Peyer's patch (tissue), 4 donors: ENCODE data around the gene ITFG2. TPM values are rescaled to one million over a fixed set of nuclear protein-coding genes. Genes with fewer than 3 reads are reported as not detected.

Source experiments
- DNase-seq, 3 donors: peaks; one replicate each; pipeline ENCODE4 v3.0.0-alpha.2; 2017 to 2019
- H3K27ac ChIP-seq, 4 donors: fragments of 200-600 bp; sonication (generic); one replicate each; pipeline ENCODE4 v1.5.1; 2016 to 2019
- H3K27me3 ChIP-seq, 2 donors: fragments of 200-600 bp; sonication (generic); one replicate each; pipeline ENCODE4 v1.5.1; 2019
- H3K36me3 ChIP-seq, 3 donors: fragments of 200-600 bp; sonication (generic); one replicate each; pipeline ENCODE4 v1.5.1; 2016 to 2019
- H3K4me1 ChIP-seq, 4 donors: fragments of 200-600 bp; sonication (generic); one replicate each; pipeline ENCODE4 v1.5.1; 2016 to 2019
- H3K4me3 ChIP-seq, 4 donors: fragments of 200-600 bp; sonication (generic); 1 replicate in 3 of 4; 2 replicates in 1 of 4; pipeline ENCODE4 v1.5.1; 2016 to 2019; ENCODE audit warnings: mild to moderate bottlenecking in 1 of 4
- H3K9me3 ChIP-seq, 4 donors: fragments of 200-600 bp; sonication (generic); one replicate each; pipeline ENCODE4 v1.5.1; 2016 to 2019; ENCODE audit warnings: mild to moderate bottlenecking in 1 of 4
- CTCF ChIP-seq, 6 experiments: fragments of 450-650 bp in 4 of 6; fragments of 200-600 bp in 2 of 6; sonication (generic) in 1 of 6; IDR thresholded peaks; one replicate each; pipeline ENCODE4 v1.5.1; 2017 to 2019; ENCODE audit warnings: antibody characterized with exemption in 6 of 6, mild to moderate bottlenecking in 3 of 6, moderate library complexity in 1 of 6
- POLR2A ChIP-seq, 2 donors: fragments of 450-650 bp; IDR thresholded peaks; one replicate each; pipeline ENCODE4 v1.5.1; 2017; ENCODE audit warnings: antibody characterized with exemption in 2 of 2, mild to moderate bottlenecking in 2 of 2, moderate library complexity in 2 of 2
- total RNA-seq, 4 donors: library from RNA; depleted of rRNA; stranded (reverse); fragments of >200 nt; gene quantifications; one replicate each; pipeline ENCODE4 v1.1.0, GENCODE V29; 2016

The ITFG2 gene
- total RNA-seq = 100 to 1,000 TPM in 2 of 4 donors, 10 to 100 TPM in 2; 50.8 to 119 (median 102) TPM

GRCh38 chr12:2812290-2813213 is at the start of gene ITFG2:
Gene ITFG2, plus strand, starts transcription at chr12:2812668. Its CDS starts 93 bp downstream, at chr12:2812761.
- peak; percentile 95 to 99 (median 99) for DNase-seq

GRCh38 chr12:2764398-2764797 is 48.1 kb upstream of the ITFG2 start:
- no peaks in the 10 kb centered on the region for H3K36me3 ChIP-seq
- H3K27me3 ChIP-seq = no peaks in the 10 kb centered on the region
- no peak overlapping the region for H3K27ac ChIP-seq
- H3K4me3 ChIP-seq = no peak overlapping the region
- TF ChIP-seq POLR2A (IDR thresholded peaks at IDR 0.05) (no peak), CTCF (IDR thresholded peaks at IDR 0.05) (no peak)
- H3K9me3 ChIP-seq = no peaks in the 10 kb centered on the region
- H3K4me1 ChIP-seq = no peaks in the 10 kb centered on the region
- DNase-seq = no peak

More at GRCh38 chr12:2812290-2813213, at the start of gene ITFG2:
- Histone ChIP-seq H3K27me3 (no peaks in the 10 kb centered on the region), H3K9me3 (no peaks in the 10 kb centered on the region), H3K4me3 (peak within 1 kb of the TSS; percentile 61 to 80 (median 72)), H3K4me1 (peaks cover 0 to 17% (median 12%) of the 10 kb centered on the region in 4 donors), H3K36me3 (peaks cover 0 to 6% (median 0%) of the 10 kb centered on the region in 3 donors), H3K27ac (peak within 1 kb of the TSS; percentile 78 to 94 (median 92))
- TF ChIP-seq CTCF (IDR thresholded peaks at IDR 0.05) (peak in 1 of 6 experiments; percentile 1), POLR2A (IDR thresholded peaks at IDR 0.05) (peak; percentile 92 to 93)

- no peak overlapping the region for H3K4me3 ChIP-seq
- H3K9me3 ChIP-seq = no peaks in the 10 kb centered on the region
- no peak for DNase-seq
- H3K27ac ChIP-seq = no peak overlapping the region
- H3K27me3 ChIP-seq = no peaks in the 10 kb centered on the region
- TF ChIP-seq CTCF (IDR thresholded peaks at IDR 0.05) (no peak), POLR2A (IDR thresholded peaks at IDR 0.05) (no peak)
- no peaks in the 10 kb centered on the region for H3K4me1 ChIP-seq
- no peaks in the 10 kb centered on the region for H3K36me3 ChIP-seq
Measured at GRCh38 chr12:2765052-2765451, 47.4 kb upstream of the ITFG2 start.

- Histone ChIP-seq H3K27ac (no peak overlapping the region), H3K27me3 (no peaks in the 10 kb centered on the region), H3K4me3 (no peak overlapping the region), H3K9me3 (no peaks in the 10 kb centered on the region), H3K4me1 (no peaks in the 10 kb centered on the region), H3K36me3 (no peaks in the 10 kb centered on the region)
- DNase-seq = no peak
- no peak for TF ChIP-seq CTCF (IDR thresholded peaks at IDR 0.05)
- TF ChIP-seq POLR2A (IDR thresholded peaks at IDR 0.05) = no peak
Measured at GRCh38 chr12:2765608-2766007, 46.9 kb upstream of the ITFG2 start.

GRCh38 chr12:2768224-2768961 is 44.1 kb upstream of the ITFG2 start:
- Histone ChIP-seq H3K27ac (no peak overlapping the region), H3K4me1 (no peaks in the 10 kb centered on the region), H3K36me3 (no peaks in the 10 kb centered on the region), H3K27me3 (no peaks in the 10 kb centered on the region), H3K4me3 (no peak overlapping the region), H3K9me3 (no peaks in the 10 kb centered on the region)
- DNase-seq = no peak
- no peak for TF ChIP-seq CTCF (IDR thresholded peaks at IDR 0.05)
- no peak for TF ChIP-seq POLR2A (IDR thresholded peaks at IDR 0.05)
